K562 (cell line): ENCODE results near the gene IL20. TPM values are rescaled to one million over a fixed set of nuclear protein-coding genes. Genes with fewer than 3 reads are reported as not detected.
A peak's percentile ranks its signal among the peaks of the same experiment; 100 is the strongest.

Source experiments
- ATAC-seq: fragments of 200-7000 bp; cut with Tn5 transposase; 3 replicates; pipeline ENCODE4 v1.9.1; 2020; ENCODE audit warnings: moderate library complexity
- BruUV-seq: library from RNA; stranded (reverse); fragments of 400-500 nt; replicated peaks from 2 replicates; lab custom pipeline; 2021; lab: Mats Ljungman, UMichigan
- CTCF ChIA-PET: fragments of 300-600 bp; formaldehyde crosslinking; extraction: SDS; loops from one replicate; lab custom pipeline; 2021; ENCODE audit warnings: low intra/inter-chr PET ratio; lab: Yijun Ruan, JAX
- POLR2A ChIA-PET: fragments of 300-600, 350-650 bp; sonication (Branson Sonifier 250); formaldehyde crosslinking; extraction: SDS; loops from one replicate; lab custom pipeline; 2021; ENCODE audit warnings: antibody characterized with exemption, inconsistent platforms; lab: Yijun Ruan, JAX
- DNase-seq, 4 experiments: peaks; one replicate each; pipeline versions ENCODE4 v3.0.0 to v3.0.0-alpha.2; 2011 to 2018; ENCODE audit warnings: low spot score in 3 of 4, mixed read lengths in 3 of 4; ENCODE audit errors: extremely low read depth in 1 of 4
- FAIRE-seq: peaks from 2 replicates; lab custom pipeline; 2011; peaks lifted over from hg19 to GRCh38; lab: Jason Lieb, UNC
- H2AFZ ChIP-seq: 2 replicates; pipeline ENCODE4 v1.6.0; 2011; ENCODE audit warnings: low read depth, low read length, control low read depth, inconsistent platforms
- H3K27ac ChIP-seq: fragments of 200-600 bp; 3 replicates; pipeline ENCODE4 v1.8.0; 2011; ENCODE audit warnings: low read depth, mild to moderate bottlenecking, control low read depth, inconsistent platforms, low read length, moderate library complexity, mixed read lengths; ENCODE audit errors: extremely low read depth
- H3K27me3 ChIP-seq, 2 experiments: fragments of 300-600 bp in 1 of 2; 2 replicates in 1 of 2; 3 replicates in 1 of 2; pipeline versions ENCODE4 v1.6.0 to v1.8.0; 2011; ENCODE audit warnings: inconsistent platforms in 2 of 2, low read length in 2 of 2, mild to moderate bottlenecking in 1 of 2, mixed read lengths in 1 of 2, moderate library complexity in 1 of 2; ENCODE audit not compliant: control insufficient read depth in 2 of 2, insufficient read depth in 2 of 2
- H3K36me3 ChIP-seq: fragments of 300-600 bp; 3 replicates; pipeline ENCODE4 v1.8.0; 2011; ENCODE audit warnings: mild to moderate bottlenecking, low read length, inconsistent platforms; ENCODE audit not compliant: control insufficient read depth, insufficient read depth
- H3K4me1 ChIP-seq, 2 experiments: fragments of 200-600 bp in 1 of 2; replicated peaks in 1 of 2; 2 replicates in 1 of 2; 3 replicates in 1 of 2; pipeline versions ENCODE4 v1.5.1 to v1.8.0; 2011; ENCODE audit warnings: inconsistent platforms in 2 of 2, low read length in 2 of 2, mild to moderate bottlenecking in 1 of 2, mixed read lengths in 1 of 2, moderate library complexity in 1 of 2; ENCODE audit not compliant: control insufficient read depth in 2 of 2, insufficient read depth in 2 of 2
- H3K4me2 ChIP-seq: 2 replicates; pipeline ENCODE4 v1.6.1; 2011; ENCODE audit warnings: low read length, control low read depth, inconsistent platforms, mixed read lengths; ENCODE audit not compliant: insufficient read depth
- H3K4me3 ChIP-seq: fragments of 200-600 bp; sonication (generic), shearing (Covaris generic); 2 replicates; pipeline ENCODE4 v1.5.1; 2016; ENCODE audit warnings: control low read depth, inconsistent platforms
- H3K79me2 ChIP-seq: fragments of 200-600 bp; 3 replicates; pipeline ENCODE4 v1.8.0; 2011; ENCODE audit warnings: low read length, inconsistent platforms; ENCODE audit not compliant: control insufficient read depth, insufficient read depth
- H3K9ac ChIP-seq, 2 experiments: 2 replicates each; pipeline versions ENCODE4 v1.6.0 to v1.6.1; 2011; ENCODE audit warnings: low read depth in 2 of 2, low read length in 2 of 2, control low read depth in 1 of 2, inconsistent platforms in 1 of 2, mild to moderate bottlenecking in 1 of 2, mixed read lengths in 1 of 2; ENCODE audit not compliant: insufficient read depth in 1 of 2
- H3K9me1 ChIP-seq: one replicate; pipeline ENCODE4 v1.6.0; 2011; ENCODE audit warnings: inconsistent platforms, mild to moderate bottlenecking, low read length, moderate library complexity; ENCODE audit not compliant: control insufficient read depth, insufficient read depth
- H3K9me3 ChIP-seq: replicated peaks from 2 replicates; pipeline ENCODE4 v1.5.1; 2011; ENCODE audit warnings: low read depth, low read length, inconsistent platforms; ENCODE audit not compliant: control insufficient read depth, insufficient read depth
- H4K20me1 ChIP-seq: replicated peaks from 2 replicates; pipeline ENCODE4 v1.6.1; 2011; ENCODE audit warnings: low read length, inconsistent platforms, mixed read lengths; ENCODE audit not compliant: control insufficient read depth, insufficient read depth
- GTF2E2 ChIP-seq: fragments of 200-800 bp; sonication (Bioruptor generic); IDR thresholded peaks from 2 replicates; pipeline ENCODE4 v1.6.1; 2016; ENCODE audit warnings: missing genetic modification characterization, missing compliant biosample characterization
- MCM3 ChIP-seq: fragments of 450-650 bp; IDR thresholded peaks from 2 replicates; pipeline ENCODE4 v1.6.1; 2016
- POLR2A ChIP-seq: fragments of 450-650 bp; conservative IDR thresholded peaks from 2 replicates; pipeline ENCODE4 v1.6.1; 2016
- POLR2H ChIP-seq: IDR thresholded peaks from 2 replicates; pipeline ENCODE4 v1.6.1; 2016; ENCODE audit warnings: missing genetic modification characterization, low read depth, mild to moderate bottlenecking, control low read depth, missing compliant biosample characterization, moderate library complexity
- PURB ChIP-seq: sonication (generic); formaldehyde crosslinking; IDR thresholded peaks from 2 replicates; pipeline ENCODE4 v1.9.0; 2021; ENCODE audit warnings: low read depth, mild to moderate bottlenecking, missing genetic modification reagents
- RBM25 ChIP-seq: fragments of 200-400 bp; formaldehyde crosslinking; IDR thresholded peaks from 2 replicates; pipeline ENCODE4 v1.6.1; 2018; ENCODE audit warnings: low read length, low read depth, moderate library complexity; ENCODE audit not compliant: severe bottlenecking
- SMAD3 ChIP-seq: fragments of 450-650 bp; formaldehyde crosslinking; conservative IDR thresholded peaks from 2 replicates; pipeline ENCODE4 v1.4.0; 2020; ENCODE audit warnings: mild to moderate bottlenecking
- ZNF3 ChIP-seq: fragments of 250-450 bp; sonication (Bioruptor Pico); IDR thresholded peaks from 2 replicates; pipeline ENCODE4 v1.5.0; 2021; ENCODE audit warnings: mild to moderate bottlenecking, moderate library complexity
- WGBS: fragments of 100-300 bp; shearing (Covaris generic); methylation state at CpG from one replicate; pipeline ENCODE4 v1.1.6; 2016; ENCODE audit warnings: low coverage, mixed read lengths; ENCODE audit not compliant: insufficient coverage; ENCODE audit errors: missing lambda C conversion rate; 5-methylcytosine and 5-hydroxymethylcytosine counted together
- in situ Hi-C: fragments of 300-500 bp; cut with MboI; formaldehyde crosslinking; loops from 4 replicates; pipeline ENCODE4 v1.15.0; 2018; ENCODE audit warnings: inconsistent platforms, mixed read lengths
- intact Hi-C: fragments of 100-400 bp; cut with micrococcal nuclease; formaldehyde crosslinking; loops from 2 replicates; pipeline ENCODE4 v1.14.2; 2022
- polyA plus RNA-seq, 8 experiments: library from polyadenylated mRNA; depleted of rRNA in 4 of 8; stranded (reverse) in 5 of 8; unstranded in 3 of 8; fragments of >200 nt; fragmentation: Nextera tagmentation in 2 of 8; fragmentation: Illumina TruSeq in 1 of 8; extraction: Ambion mirVana in 2 of 8; extraction: Trizol in 1 of 8; gene quantifications; 2 replicates each; pipeline versions ENCODE4 v1.2.1 to v1.2.3, GENCODE V29; 2011 to 2014; ENCODE audit warnings: inconsistent platforms in 1 of 8, missing spikeins in 1 of 8
- total RNA-seq, 7 experiments: library from RNA; depleted of rRNA in 6 of 7; stranded (reverse); fragments of >200 nt in 6 of 7; fragmentation: Illumina TruSeq in 2 of 7; extraction: Trizol in 2 of 7; gene quantifications; 2 replicates each; pipeline versions ENCODE4 v1.2.1 to v1.2.3, GENCODE V29; 2011 to 2021; ENCODE audit warnings: low replicate concordance in 1 of 7
- TF ChIP-seq, protein P1 (sequence below): fragments of 450-650 bp; formaldehyde crosslinking; IDR thresholded peaks from 2 replicates; pipeline ENCODE4 v1.4.0; 2022; ENCODE audit warnings: missing genetic modification characterization
- TF ChIP-seq, protein P2 (sequence below): fragments of 250-450 bp; sonication (Bioruptor Pico); IDR thresholded peaks from 2 replicates; pipeline ENCODE4 v1.5.0; 2022; ENCODE audit warnings: mild to moderate bottlenecking
- TF ChIP-seq, protein P3 (sequence below): fragments of 450-650 bp; formaldehyde crosslinking; IDR thresholded peaks from 2 replicates; pipeline ENCODE4 v1.4.0; 2020; ENCODE audit warnings: mild to moderate bottlenecking, moderate library complexity
- TF ChIP-seq, protein P4 (sequence below): fragments of 450-650 bp; formaldehyde crosslinking; IDR thresholded peaks from 2 replicates; pipeline ENCODE4 v1.4.0; 2020; ENCODE audit warnings: mild to moderate bottlenecking, moderate library complexity
- TF ChIP-seq, protein P5 (sequence below), 2 experiments: IDR thresholded peaks in 1 of 2; conservative IDR thresholded peaks in 1 of 2; 2 replicates each; pipeline ENCODE4 v1.6.1; 2016; ENCODE audit warnings: low read depth in 2 of 2, mild to moderate bottlenecking in 1 of 2, missing compliant biosample characterization in 1 of 2, missing genetic modification characterization in 1 of 2, moderate library complexity in 1 of 2

Gene IL20
- total and polyA plus RNA-seq, 9 of the 15 experiments (the other 6 are each of a cell fraction or from before 2014, with no cell fraction given), result not detected

DNA sequence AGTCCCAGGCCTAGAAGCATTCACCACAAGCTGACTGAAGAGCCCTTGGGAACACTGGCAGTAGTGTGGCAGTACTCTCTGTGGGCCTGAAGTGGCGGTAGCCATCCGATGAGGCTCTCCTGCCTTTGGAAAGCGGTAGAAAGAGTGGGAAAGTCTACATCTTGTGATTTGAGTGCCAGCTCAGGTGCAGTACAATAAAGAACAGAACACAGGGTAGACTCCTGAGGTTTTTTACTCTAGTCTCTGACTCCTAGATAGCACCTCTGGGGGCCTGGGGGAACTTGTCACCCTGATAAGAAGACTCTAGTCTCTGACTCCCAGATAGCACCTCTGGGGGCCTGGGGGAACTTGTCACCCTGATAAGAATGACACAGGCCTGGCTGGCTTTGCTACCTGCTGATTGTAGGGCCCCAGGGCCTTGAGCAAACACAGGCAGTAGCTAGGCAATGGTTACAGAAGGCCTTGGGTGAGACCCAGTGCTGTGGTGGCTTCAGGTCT is 18.0 kb upstream of the IL20 start:
- Histone ChIP-seq H4K20me1 (no peaks in the 10 kb centered on the region), H3K9ac (peak overlapping the region in 1 of 2 experiments; percentile 26; a peak in 1 of 4 replicates), H3K4me1 (peaks cover 21 to 22% of the 10 kb centered on the region in 2 experiments; a peak in 4 of 5 replicates), H3K27ac (peak overlapping the region; percentile 1; the same call in 1 of the 3 replicates), H3K9me1 (no peaks in the 10 kb centered on the region), H3K79me2 (no peaks in the 10 kb centered on the region), H3K9me3 (no peaks in the 10 kb centered on the region), H2AFZ (no peak overlapping the region), H3K36me3 (no peaks in the 10 kb centered on the region), H3K27me3 (no peaks in the 10 kb centered on the region), H3K4me3 (no peak overlapping the region), H3K4me2 (peak overlapping the region; percentile 47; the same call in 1 of the 2 replicates)
- BruUV-seq, result no TSS peak
- WGBS, result 9% methylated on average over 3 of the region's 3 CpGs
- POLR2A ChIA-PET, result interaction anchor here (0.6 to 2.4 kb wide), 11 partner anchors 12 to 1399 kb away, joined by 3 to 7 read pairs (median 3); no protein-coding TSS in a partner anchor
- CTCF ChIA-PET, result no interaction called here
- ATAC-seq (peak; percentile 93), FAIRE-seq (peak; percentile 93), DNase-seq (peak; percentile 71 to 97 (median 74))
- in situ Hi-C loops (no loop called here), intact Hi-C loops (no loop called here)
- no peak for TF ChIP-seq GTF2E2 (tag)
- TF ChIP-seq, protein P1, sequence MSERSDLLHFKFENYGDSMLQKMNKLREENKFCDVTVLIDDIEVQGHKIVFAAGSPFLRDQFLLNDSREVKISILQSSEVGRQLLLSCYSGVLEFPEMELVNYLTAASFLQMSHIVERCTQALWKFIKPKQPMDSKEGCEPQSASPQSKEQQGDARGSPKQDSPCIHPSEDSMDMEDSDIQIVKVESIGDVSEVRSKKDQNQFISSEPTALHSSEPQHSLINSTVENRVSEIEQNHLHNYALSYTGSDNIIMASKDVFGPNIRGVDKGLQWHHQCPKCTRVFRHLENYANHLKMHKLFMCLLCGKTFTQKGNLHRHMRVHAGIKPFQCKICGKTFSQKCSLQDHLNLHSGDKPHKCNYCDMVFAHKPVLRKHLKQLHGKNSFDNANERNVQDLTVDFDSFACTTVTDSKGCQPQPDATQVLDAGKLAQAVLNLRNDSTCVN (CRISPR knock-in tag), result no peak
- no peak for TF ChIP-seq PURB (CRISPR knock-in tag)
- TF ChIP-seq RBM25, result no peak
- TF ChIP-seq, protein P2, sequence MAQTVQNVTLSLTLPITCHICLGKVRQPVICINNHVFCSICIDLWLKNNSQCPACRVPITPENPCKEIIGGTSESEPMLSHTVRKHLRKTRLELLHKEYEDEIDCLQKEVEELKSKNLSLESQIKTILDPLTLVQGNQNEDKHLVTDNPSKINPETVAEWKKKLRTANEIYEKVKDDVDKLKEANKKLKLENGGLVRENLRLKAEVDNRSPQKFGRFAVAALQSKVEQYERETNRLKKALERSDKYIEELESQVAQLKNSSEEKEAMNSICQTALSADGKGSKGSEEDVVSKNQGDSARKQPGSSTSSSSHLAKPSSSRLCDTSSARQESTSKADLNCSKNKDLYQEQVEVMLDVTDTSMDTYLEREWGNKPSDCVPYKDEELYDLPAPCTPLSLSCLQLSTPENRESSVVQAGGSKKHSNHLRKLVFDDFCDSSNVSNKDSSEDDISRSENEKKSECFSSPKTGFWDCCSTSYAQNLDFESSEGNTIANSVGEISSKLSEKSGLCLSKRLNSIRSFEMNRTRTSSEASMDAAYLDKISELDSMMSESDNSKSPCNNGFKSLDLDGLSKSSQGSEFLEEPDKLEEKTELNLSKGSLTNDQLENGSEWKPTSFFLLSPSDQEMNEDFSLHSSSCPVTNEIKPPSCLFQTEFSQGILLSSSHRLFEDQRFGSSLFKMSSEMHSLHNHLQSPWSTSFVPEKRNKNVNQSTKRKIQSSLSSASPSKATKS (CRISPR knock-in tag), result no peak
- no peak for TF ChIP-seq POLR2H (tag)
- TF ChIP-seq, protein P3, sequence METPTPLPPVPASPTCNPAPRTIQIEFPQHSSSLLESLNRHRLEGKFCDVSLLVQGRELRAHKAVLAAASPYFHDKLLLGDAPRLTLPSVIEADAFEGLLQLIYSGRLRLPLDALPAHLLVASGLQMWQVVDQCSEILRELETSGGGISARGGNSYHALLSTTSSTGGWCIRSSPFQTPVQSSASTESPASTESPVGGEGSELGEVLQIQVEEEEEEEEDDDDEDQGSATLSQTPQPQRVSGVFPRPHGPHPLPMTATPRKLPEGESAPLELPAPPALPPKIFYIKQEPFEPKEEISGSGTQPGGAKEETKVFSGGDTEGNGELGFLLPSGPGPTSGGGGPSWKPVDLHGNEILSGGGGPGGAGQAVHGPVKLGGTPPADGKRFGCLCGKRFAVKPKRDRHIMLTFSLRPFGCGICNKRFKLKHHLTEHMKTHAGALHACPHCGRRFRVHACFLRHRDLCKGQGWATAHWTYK, result no peak; the same call in 1 of the 2 replicates
- TF ChIP-seq, protein P4, sequence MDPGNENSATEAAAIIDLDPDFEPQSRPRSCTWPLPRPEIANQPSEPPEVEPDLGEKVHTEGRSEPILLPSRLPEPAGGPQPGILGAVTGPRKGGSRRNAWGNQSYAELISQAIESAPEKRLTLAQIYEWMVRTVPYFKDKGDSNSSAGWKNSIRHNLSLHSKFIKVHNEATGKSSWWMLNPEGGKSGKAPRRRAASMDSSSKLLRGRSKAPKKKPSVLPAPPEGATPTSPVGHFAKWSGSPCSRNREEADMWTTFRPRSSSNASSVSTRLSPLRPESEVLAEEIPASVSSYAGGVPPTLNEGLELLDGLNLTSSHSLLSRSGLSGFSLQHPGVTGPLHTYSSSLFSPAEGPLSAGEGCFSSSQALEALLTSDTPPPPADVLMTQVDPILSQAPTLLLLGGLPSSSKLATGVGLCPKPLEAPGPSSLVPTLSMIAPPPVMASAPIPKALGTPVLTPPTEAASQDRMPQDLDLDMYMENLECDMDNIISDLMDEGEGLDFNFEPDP (CRISPR knock-in tag), result no peak
- no peak for TF ChIP-seq MCM3
- TF ChIP-seq, protein P5, sequence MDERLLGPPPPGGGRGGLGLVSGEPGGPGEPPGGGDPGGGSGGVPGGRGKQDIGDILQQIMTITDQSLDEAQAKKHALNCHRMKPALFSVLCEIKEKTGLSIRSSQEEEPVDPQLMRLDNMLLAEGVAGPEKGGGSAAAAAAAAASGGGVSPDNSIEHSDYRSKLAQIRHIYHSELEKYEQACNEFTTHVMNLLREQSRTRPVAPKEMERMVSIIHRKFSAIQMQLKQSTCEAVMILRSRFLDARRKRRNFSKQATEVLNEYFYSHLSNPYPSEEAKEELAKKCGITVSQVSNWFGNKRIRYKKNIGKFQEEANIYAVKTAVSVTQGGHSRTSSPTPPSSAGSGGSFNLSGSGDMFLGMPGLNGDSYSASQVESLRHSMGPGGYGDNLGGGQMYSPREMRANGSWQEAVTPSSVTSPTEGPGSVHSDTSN (CRISPR knock-in tag; IDR thresholded peaks at IDR 0.05; ENCODE audit: low read depth), result no peak
- TF ChIP-seq, protein P5 (tag; conservative IDR thresholded peaks at IDR 0.05; ENCODE audit: low read depth), result peak; percentile 33; the same call in 1 of the 2 replicates
- TF ChIP-seq ZNF3 (CRISPR knock-in tag), result no peak
- no peak for TF ChIP-seq POLR2A
- no peak; the same call in 1 of the 2 replicates for TF ChIP-seq SMAD3 (CRISPR knock-in tag)
